ENCODE data around the gene N4BP2L2. TPM values are rescaled to one million over a fixed set of nuclear protein-coding genes. Genes with fewer than 3 reads are reported as not detected.
A peak's percentile ranks its signal among the peaks of the same experiment; 100 is the strongest.

N4BP2L2 gene
- total RNA-seq, 3 donors from 2014 or later = 130 to 341 (median 250) TPM

DNA sequence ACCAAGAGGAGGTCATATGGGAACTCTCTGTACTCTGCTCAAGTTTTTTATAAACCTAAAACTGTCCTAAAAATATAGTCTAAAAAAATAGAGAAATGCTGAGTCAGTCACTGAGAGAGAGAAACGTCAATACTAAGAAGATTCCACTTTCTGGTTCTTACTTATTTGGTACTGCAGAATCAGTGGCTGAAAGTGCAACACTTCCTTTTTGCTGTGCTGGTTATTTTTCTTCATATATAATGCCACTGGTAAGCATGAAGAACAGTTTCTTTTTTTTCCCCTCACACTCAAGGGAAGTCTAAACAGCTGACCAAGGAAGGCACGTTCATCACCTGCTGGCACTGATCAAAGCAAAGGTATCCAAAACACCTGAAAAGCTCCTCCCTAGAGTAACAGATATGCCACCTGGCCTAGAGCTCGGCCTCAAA lies 66.4 kb downstream of the N4BP2L2 start:
- intact Hi-C loops (cut with DNase I; ENCODE audit: low total_unique reads) = no loop called here
- TF ChIP-seq, protein P1, sequence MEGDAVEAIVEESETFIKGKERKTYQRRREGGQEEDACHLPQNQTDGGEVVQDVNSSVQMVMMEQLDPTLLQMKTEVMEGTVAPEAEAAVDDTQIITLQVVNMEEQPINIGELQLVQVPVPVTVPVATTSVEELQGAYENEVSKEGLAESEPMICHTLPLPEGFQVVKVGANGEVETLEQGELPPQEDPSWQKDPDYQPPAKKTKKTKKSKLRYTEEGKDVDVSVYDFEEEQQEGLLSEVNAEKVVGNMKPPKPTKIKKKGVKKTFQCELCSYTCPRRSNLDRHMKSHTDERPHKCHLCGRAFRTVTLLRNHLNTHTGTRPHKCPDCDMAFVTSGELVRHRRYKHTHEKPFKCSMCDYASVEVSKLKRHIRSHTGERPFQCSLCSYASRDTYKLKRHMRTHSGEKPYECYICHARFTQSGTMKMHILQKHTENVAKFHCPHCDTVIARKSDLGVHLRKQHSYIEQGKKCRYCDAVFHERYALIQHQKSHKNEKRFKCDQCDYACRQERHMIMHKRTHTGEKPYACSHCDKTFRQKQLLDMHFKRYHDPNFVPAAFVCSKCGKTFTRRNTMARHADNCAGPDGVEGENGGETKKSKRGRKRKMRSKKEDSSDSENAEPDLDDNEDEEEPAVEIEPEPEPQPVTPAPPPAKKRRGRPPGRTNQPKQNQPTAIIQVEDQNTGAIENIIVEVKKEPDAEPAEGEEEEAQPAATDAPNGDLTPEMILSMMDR (IDR thresholded peaks at IDR 0.05) = no peak
- no peak for TF ChIP-seq POLR2A (IDR thresholded peaks at IDR 0.05)
- TF ChIP-seq POLR2AphosphoS5 (IDR thresholded peaks at IDR 0.05) = no peak

DNA sequence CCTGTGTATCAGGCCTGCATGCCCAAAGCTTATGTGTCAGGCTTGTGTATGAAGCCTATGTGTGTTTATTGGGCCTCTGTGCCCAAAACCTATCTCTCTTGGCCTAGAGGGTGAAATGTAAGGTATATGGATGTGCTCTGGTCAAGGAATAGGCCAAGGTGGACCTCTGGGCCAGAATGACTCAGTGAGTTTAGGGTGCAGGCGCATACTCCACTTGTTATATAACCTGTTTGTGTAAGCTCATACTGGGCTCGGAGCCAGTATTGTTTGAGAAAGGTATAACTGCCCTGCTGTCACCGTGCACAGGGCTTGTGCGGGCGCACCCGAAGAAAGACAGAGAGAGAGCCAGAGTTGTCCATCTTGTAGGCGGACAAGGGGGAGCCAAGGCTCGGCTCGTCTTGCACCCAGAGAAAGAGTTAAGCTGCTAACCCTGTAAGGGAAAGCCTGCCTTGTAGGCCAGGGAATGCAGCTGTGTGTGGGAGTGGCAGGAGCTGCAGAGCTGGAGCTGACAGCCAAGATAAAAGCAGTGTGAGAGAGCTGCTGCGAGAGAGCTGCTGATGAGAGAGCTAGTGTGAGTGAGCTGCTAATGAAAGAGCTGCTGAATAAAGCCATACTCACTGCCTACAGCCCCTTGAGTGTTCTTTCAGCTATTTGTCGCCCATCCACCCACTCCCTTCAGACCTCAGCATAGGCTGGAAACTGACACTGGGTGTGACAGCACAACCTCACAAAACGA lies 67.2 kb downstream of the N4BP2L2 start:
- no peak for DNase-seq (ENCODE audit: low spot score in 2 of 2)
- no peaks in the 10 kb centered on the region for H3K36me3 ChIP-seq
- peak overlapping the region in 1 of 2 donors; percentile 10 for H3K27ac ChIP-seq

More for the DNA sequence above, 66.4 kb downstream of the N4BP2L2 start:
- Histone ChIP-seq H3K27me3 (no peaks in the 10 kb centered on the region), H3K4me3 (no peak overlapping the region), H3K4me1 (no peaks in the 10 kb centered on the region), H3K36me3 (no peaks in the 10 kb centered on the region), H3K27ac (peak overlapping the region in 1 of 2 donors; percentile 28), H3K9me3 (no peaks in the 10 kb centered on the region)
- no peak for DNase-seq (ENCODE audit: low spot score in 2 of 2)

DNA sequence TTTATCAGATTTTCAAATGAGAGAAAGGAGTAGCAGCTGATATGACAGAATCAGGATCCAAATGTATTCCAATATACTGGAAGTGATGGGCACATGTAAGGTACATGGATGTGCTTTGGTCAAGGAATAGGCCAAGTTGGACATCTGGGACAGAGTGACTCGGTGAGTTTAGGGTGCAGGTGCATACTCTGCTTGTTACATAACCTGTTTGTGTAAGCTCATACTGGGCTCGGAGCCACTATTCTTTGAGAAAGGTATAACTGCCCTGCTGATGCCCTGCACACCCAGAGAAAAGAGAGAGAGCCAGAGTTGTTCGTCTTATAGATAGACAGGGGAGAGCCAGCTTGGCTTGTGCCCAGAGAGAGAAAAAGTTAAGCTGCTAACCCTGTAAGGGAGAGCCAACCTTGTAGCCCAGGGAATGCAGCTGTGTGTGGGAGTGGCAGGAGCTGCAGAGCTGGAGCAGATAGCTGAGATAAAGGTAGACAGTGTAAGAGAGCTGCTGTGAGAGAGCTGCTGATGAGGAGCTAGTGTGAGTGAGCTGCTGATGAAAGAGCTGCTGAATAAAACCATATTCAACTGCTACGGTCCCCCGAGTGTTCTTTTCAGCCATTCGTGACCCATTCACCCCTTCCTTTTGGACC lies 70.0 kb downstream of the N4BP2L2 start:
- DNase-seq (ENCODE audit: low spot score in 2 of 2) = no peak
- H3K27me3 ChIP-seq = no peaks in the 10 kb centered on the region
- no peak overlapping the region for H3K4me3 ChIP-seq
- no peaks in the 10 kb centered on the region for H3K9me3 ChIP-seq
- H3K27ac ChIP-seq = no peak overlapping the region
- H3K4me1 ChIP-seq = no peaks in the 10 kb centered on the region
- intact Hi-C loops (cut with DNase I; ENCODE audit: low total_unique reads) = no loop called here
- no peak for TF ChIP-seq POLR2AphosphoS5 (IDR thresholded peaks at IDR 0.05)
- TF ChIP-seq, protein P1 (IDR thresholded peaks at IDR 0.05) = no peak
- no peak for TF ChIP-seq POLR2A (IDR thresholded peaks at IDR 0.05)
- H3K36me3 ChIP-seq = no peaks in the 10 kb centered on the region

More for the DNA sequence above, 67.2 kb downstream of the N4BP2L2 start:
- Histone ChIP-seq H3K4me3 (no peak overlapping the region), H3K4me1 (no peaks in the 10 kb centered on the region), H3K9me3 (no peaks in the 10 kb centered on the region), H3K27me3 (no peaks in the 10 kb centered on the region)
- no peak for TF ChIP-seq POLR2A (IDR thresholded peaks at IDR 0.05)
- TF ChIP-seq, protein P1 (IDR thresholded peaks at IDR 0.05) = no peak
- no peak for TF ChIP-seq POLR2AphosphoS5 (IDR thresholded peaks at IDR 0.05)
- intact Hi-C loops (cut with DNase I; ENCODE audit: low total_unique reads) = no loop called here

DNA sequence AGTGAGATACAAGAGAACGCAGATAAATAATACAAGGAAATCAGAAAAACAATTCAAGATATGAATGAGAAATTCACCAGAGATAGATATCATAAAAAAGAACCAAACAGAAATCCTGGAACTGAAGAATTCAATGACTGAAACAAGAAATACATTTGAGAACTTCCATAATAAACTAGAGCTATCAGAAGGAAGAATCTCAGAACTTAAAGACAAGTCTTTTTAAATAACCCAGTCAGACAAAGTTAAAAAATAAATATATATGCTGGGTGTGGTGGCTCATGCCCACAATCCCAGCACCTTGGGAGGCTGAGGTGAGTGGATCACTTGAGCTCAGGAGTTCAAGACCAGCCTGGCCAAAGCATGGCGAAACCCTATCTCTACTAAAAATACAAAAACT lies 82.0 kb downstream of the N4BP2L2 start:
- Histone ChIP-seq H3K9me3 (peaks cover 3 to 24% of the 10 kb centered on the region in 2 donors), H3K36me3 (no peaks in the 10 kb centered on the region), H3K4me1 (no peaks in the 10 kb centered on the region), H3K4me3 (no peak overlapping the region), H3K27ac (no peak overlapping the region), H3K27me3 (no peaks in the 10 kb centered on the region)
- intact Hi-C loops (cut with DNase I; ENCODE audit: low total_unique reads) = no loop called here
- no peak for TF ChIP-seq POLR2A (IDR thresholded peaks at IDR 0.05)
- TF ChIP-seq POLR2AphosphoS5 (IDR thresholded peaks at IDR 0.05) = no peak
- TF ChIP-seq, protein P1 (IDR thresholded peaks at IDR 0.05) = no peak
- no peak for DNase-seq (ENCODE audit: low spot score in 2 of 2)

DNA sequence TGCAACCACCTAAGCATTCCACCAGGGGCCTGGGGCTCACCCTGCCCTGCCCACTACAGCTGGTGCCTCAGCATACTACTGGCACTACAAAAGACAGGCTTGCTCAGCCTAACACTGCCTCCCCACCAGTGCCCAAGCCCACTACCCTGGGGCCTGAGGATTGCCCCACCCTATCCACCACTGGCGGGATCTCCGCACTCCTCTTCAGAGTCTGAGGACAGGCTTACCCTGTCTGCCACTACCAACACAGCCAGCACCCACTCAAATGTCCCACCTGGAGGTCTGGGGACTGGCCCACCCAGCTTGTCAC lies 83.0 kb downstream of the N4BP2L2 start:
- intact Hi-C loops (cut with DNase I; ENCODE audit: low total_unique reads) = no loop called here

More for the DNA sequence above, 83.0 kb downstream of the N4BP2L2 start:
- TF ChIP-seq POLR2A (IDR thresholded peaks at IDR 0.05) (no peak), POLR2AphosphoS5 (IDR thresholded peaks at IDR 0.05) (no peak)
- TF ChIP-seq, protein P1 (IDR thresholded peaks at IDR 0.05) = no peak
- H3K4me3 ChIP-seq = no peak overlapping the region
- DNase-seq (ENCODE audit: low spot score in 2 of 2) = no peak
- no peak overlapping the region for H3K27ac ChIP-seq
- H3K9me3 ChIP-seq = peaks cover 3 to 27% of the 10 kb centered on the region in 2 donors
- H3K4me1 ChIP-seq = no peaks in the 10 kb centered on the region
- H3K36me3 ChIP-seq = no peaks in the 10 kb centered on the region
- no peaks in the 10 kb centered on the region for H3K27me3 ChIP-seq

Data from breast epithelium (tissue), 4 donors.